ENCODE measurements around the gene PTPRM.

The PTPRM gene

GRCh38 chr18:8073167-8073566, 506.1 kb downstream of the PTPRM start:
- no peak for DNase-seq

- no peak for DNase-seq
Observed at GRCh38 chr18:8080092-8080491, 513.0 kb downstream of the PTPRM start.

- no peak for DNase-seq
Observed at GRCh38 chr18:8081267-8081666, 514.2 kb downstream of the PTPRM start.

DNA sequence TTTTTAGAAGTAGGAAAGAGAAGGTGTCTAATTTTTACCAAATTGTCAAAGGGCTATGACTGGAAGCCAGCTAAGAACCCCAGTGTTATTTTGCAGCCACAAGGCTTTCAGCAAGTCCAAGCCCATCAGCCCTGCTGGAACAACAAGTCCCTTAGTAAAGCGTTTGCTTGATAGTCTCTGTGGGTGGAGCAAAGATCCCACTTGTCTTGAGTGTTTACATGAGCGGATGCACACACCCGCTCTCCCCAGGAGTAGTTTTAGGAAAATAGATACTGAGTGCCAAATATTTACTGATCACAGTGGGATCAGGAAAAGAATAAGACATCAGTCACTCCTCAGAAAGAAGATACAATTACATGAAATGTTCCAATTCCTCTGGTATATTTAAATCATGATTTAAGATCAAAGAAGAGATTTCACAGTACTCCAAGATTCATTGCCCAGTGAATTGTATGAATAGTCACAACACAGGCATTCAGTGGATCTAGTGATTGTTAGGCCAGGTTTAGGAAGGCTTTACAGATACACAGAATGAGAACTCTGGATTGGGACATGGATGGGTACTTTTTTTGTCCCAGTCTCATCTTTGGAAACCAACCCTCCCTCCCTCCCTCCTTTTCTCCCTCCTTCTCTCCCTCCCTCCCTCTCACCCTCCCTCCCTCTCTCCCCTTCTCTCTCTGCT, 514.9 kb downstream of the PTPRM start:
- no peak for DNase-seq

DNA sequence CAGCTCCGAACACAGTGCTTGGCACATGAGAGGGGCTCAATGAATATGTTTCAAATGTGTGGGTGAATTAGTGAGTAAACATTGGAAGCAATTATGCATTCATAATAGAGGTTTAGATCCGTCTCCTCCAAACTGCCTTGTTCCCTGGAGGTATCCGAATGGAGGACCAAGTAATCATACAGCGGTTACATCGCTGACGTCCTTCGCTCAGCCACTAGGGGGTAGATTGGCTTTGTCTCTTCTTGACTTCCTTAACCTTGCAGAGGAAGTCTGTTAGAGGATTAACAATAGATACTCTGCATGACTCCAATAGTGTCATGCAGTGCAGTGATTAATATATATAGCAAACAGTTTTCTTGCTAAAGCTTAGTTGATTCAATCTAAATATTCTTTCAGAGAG, 517.0 kb downstream of the PTPRM start:
- DNase-seq, result peak in 1 of 2 experiments; percentile 4

- no peak for DNase-seq
Observed at GRCh38 chr18:8088626-8089025, 521.5 kb downstream of the PTPRM start.

GRCh38 chr18:8091035-8091434, 523.9 kb downstream of the PTPRM start:
- DNase-seq, result no peak

- DNase-seq, result no peak
Observed at GRCh38 chr18:8095947-8096570, 528.9 kb downstream of the PTPRM start.

DNA sequence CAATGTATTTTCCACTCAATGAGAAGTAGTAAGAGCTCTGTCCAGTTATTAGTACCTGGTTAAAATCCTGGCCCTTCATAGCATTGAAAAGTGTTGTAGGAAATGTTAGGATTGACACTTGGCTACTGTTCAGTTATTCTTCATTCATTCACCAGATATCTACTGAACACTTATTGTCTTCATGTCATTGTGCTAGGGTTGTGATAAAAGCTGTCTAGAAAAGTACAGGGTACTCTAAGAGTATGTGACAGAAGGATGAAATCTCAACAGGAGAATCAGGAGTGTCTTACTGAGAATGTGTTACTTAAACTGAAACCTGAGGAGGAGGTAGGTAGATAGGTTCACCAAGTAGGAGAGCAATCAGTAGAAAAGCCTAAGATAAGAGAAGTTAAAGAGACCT, 530.3 kb downstream of the PTPRM start:
- DNase-seq, result no peak

DNA sequence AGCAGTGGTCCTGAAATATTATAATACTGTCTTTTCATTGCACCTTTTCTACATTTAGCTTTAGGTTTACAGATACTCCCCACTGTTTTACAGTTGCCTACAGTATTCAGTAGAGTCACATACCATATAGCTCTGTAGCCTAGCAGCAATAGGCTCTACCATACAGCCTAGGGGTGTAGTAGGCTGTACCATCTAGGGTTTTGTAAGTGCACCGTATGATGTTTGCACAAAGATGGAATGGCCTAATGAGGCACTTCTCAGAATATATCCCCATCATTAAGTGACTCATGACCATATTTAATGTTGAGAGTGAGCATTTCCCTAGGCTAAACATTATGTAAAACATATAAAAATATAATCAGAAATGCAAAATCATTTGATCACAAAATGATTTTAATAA, 530.8 kb downstream of the PTPRM start:
- DNase-seq, result no peak

- DNase-seq, result no peak
Observed at GRCh38 chr18:8106603-8107002, 539.5 kb downstream of the PTPRM start.

DNA sequence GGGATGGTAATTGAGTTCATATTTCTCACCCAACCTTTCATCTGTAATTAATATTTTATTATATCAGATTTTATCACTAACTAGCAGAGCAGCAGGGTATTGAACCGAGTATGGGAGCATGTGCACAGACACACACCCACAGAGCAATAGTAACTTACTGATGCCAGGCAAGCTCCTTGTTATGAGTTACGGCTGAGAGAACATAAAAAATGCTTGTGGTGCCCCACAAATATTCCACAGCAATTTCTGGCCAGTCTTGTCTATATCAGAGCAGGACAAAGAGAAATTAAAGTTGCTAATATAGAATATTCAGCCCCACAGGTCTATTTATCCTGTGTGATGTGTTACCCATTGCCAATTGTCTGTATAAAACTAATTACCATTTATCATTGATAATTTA, 540.3 kb downstream of the PTPRM start:
- no peak for DNase-seq

DNA sequence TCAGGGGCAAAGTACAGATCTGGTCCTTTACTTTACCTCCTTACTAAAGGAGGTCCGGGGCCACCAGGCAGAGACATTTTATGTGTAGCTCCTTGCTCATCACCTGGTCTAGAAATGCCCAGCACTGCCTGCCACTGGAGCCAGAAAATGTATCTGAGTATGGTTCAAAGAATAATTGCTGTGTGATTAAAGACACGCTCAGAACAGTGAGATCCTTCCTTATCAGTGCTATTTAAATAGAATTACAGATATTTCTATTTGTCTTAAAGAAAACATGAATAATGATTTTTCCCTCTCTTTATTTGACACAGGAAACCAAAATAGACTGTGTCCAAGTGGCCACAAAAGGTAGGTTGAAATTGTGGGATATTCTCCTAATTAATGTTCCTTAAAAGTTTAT, 547.4 kb downstream of the PTPRM start:
- DNase-seq, result no peak

DNA sequence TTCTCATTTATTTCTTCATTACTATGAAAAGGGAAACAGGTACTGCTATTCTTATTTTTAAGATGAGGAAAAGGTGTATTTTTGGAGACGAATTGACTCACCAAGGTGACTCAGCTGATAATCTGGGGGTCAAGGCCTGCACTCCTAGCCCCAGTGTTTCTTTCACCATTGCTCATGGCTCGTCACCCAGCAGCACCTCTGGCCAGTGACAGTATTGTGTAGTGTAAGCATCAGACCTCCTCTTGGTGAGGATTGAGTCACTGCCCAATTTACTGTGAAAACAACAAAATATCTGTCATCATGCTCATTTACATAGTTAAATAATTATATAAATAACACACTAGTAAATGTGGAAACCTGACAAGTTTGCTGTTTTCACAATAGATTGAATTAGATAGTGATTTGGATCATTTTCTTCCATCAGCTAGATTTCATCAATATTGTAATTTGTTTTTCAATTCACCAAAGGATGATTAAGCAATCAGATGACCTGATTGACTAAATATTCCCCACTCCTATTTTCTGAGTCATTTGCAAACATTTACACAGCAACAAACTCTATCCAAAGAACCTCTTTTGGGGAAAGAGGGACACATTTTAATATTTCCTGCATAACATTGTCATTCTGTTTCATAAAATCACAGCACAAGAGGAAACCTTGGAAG, 549.4 kb downstream of the PTPRM start:
- DNase-seq, result no peak

GRCh38 chr18:8117006-8117371, 549.9 kb downstream of the PTPRM start:
- no peak for DNase-seq

DNA sequence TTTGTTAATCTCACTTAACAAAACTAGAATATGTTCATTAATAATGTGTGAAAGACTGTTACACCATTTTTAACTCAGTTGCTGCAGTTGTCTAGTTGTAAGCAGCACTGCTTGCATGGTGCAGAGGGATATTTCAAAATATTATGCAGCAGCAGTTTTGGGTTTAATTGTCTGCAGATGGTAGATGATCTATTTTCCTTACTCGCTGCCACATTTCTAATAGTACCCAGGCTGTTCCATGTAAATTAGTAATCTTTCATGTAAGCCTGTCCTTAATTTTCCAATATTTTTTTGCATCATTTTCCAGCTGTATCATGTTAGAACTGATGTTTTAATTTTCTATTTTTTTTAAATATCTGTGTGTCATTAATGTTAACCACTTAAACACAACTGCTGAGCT, 554.0 kb downstream of the PTPRM start:
- no peak for DNase-seq

DNA sequence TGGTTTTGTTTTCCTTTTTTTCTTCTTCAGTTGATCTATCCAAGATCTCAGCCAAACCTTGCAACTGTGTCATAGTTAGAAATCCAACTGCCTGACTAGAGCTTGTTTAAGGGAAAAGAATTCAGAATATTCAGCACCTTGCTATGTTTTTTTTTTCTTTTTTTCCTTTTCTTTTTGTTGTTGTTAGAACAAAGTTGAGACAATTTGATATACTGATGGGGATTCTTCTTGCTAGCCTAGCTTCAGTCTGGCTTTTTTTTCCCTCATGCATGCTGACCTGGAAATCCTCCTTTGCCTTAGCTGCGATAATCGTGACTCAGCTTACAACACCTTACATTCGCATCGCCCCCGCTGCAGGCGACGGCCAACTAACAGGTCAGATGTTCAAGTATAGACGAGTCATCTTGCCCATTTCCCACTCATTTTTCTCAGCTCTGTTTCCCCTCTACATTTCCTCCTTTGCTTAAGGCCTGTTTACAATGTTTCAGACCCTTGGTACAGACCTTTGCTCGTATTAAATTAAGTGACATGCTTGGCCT, 554.9 kb downstream of the PTPRM start:
- DNase-seq, result no peak

GRCh38 chr18:8124232-8125146, 557.4 kb downstream of the PTPRM start:
- DNase-seq, result no peak

DNA sequence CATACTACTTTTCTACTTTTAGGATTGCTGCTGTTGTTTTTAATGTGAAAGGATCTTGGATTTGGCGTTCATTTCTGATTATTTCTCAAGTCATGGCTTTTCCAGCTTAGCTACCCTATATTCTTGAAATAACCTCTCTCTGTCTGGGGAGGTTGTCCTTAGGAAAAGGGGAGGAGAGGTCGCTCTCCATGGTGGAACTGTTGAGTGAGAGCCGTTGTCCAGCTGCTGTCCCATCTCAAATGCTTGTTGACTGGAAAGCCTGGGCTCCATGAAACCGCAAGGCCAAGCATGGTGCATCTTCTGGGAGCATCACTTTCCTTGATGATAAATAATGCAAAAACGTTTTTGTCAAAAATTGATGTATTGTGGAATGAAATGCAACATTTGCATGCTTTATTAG, 563.0 kb downstream of the PTPRM start:
- no peak for DNase-seq

DNA sequence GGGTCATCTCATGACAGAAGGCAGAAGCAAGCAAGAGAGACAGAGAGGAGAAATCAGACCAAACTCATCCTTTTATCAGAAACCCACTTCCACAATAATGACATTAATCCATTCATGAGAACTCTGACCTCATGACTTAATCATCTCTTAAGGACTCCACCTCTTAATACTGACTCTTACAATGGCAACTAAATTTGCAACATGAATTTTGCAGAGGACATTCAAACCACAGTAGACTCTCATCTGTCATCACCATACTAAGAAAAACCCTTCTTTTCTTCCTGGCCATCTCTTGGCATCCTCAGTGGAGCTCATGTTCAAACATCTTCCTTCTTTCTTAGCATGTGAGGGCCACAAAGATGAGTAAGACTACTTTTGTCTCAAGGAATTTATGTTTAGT, 565.9 kb downstream of the PTPRM start:
- no peak for DNase-seq

DNA sequence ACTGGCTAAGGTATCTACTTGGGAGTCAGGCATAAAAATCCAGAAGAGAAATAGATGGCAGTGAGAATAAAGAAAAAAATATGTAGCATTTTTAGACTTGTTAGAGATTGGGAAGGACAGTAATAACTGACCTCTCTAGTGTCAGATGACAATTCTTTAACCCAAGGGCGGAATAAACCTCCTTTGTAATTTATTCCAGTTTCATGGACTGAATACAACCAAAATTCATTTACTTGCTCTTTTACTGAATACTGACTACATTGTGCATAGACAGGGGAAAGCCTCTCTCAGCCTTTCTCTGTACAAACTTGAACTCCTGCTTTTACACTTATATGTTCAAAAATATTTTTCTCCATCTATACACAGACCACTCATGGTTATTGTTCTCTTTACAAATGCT, 566.8 kb downstream of the PTPRM start:
- DNase-seq, result no peak

- DNase-seq, result no peak
Observed at GRCh38 chr18:8139127-8139527, 572.0 kb downstream of the PTPRM start.

DNA sequence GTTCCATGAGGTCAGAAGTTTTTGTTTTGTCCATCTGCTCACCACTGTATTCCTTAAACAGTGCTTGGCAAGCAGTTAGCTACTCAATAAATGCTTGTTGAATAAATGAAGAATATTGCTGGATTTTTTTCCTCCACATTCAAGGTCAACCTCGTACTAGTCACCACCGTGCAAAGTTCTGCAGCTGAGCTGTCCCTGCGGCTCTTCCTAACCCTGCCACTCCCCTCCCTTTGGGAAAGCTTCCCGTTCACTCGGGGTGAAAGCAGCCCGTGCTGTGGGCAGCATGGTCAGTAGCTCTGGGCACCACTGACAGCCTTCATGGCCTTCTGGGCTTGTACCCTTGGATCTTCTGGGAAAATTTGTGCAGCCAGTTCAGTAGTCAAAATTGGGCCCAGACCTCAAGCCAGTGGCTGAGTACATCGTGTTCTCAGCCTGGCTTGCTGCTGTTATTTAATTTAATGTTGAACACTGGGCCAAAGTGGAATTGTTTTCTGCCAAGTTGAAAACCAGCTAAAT, 572.8 kb downstream of the PTPRM start:
- no peak for DNase-seq
